ENCODE data around the gene QPRT.
"Not testable (repeated sequence)": the region's sequence is repeated elsewhere in the genome, so short reads cannot be mapped to it uniquely, and the experiment has no call there.

The QPRT gene

DNA sequence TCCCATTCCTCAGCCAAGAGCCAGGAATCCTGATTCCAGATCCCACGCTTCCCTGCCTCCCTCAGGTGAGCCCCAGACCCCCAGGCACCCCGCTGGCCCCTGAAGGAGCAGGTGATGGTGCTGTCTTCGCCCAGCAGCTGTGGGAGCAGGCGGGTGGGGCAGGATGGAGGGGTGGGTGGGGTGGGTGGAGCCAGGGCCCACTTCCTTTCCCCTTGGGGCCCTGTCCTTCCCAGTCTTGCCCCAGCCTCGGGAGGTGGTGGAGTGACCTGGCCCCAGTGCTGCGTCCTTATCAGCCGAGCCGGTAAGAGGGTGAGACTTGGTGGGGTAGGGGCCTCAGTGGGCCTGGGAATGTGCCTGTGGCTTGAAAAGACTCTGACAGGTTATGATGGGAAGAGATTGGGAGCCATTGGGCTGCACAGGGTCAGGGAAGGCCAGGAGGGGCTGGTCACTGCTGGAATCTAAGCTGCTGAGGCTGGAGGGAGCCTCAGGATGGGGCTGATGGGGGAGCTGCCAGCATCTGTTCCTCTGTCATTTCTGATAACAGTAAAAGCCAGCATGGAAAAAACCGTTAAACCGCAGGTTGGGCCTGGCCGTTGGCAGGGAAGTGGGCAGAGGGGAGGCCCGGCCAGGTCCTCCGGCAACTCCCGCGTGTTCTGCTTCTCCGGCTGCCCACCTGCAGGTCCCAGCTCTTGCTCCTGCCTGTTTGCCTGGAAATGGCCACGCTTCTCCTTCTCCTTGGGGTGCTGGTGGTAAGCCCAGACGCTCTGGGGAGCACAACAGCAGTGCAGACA is 15.8 kb upstream of the QPRT start, which contains the start of gene SPN:
Gene SPN (plus strand): TSS at position 232 of the 791 bp plus-strand sequence. CDS start 482 bp downstream, at position 714.
- DNase-seq = no peak

DNA sequence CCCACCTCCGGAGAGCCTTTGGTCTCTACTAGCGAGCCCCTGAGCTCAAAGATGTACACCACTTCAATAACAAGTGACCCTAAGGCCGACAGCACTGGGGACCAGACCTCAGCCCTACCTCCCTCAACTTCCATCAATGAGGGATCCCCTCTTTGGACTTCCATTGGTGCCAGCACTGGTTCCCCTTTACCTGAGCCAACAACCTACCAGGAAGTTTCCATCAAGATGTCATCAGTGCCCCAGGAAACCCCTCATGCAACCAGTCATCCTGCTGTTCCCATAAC is 15.2 kb upstream of the QPRT start:
- DNase-seq = no peak

DNA sequence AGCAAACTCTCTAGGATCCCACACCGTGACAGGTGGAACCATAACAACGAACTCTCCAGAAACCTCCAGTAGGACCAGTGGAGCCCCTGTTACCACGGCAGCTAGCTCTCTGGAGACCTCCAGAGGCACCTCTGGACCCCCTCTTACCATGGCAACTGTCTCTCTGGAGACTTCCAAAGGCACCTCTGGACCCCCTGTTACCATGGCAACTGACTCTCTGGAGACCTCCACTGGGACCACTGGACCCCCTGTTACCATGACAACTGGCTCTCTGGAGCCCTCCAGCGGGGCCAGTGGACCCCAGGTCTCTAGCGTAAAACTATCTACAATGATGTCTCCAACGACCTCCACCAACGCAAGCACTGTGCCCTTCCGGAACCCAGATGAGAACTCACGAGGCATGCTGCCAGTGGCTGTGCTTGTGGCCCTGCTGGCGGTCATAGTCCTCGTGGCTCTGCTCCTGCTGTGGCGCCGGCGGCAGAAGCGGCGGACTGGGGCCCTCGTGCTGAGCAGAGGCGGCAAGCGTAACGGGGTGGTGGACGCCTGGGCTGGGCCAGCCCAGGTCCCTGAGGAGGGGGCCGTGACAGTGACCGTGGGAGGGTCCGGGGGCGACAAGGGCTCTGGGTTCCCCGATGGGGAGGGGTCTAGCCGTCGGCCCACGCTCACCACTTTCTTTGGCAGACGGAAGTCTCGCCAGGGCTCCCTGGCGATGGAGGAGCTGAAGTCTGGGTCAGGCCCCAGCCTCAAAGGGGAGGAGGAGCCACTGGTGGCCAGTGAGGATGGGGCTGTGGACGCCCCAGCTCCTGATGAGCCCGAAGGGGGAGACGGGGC is 14.7 kb upstream of the QPRT start:
- no peak for DNase-seq

DNA sequence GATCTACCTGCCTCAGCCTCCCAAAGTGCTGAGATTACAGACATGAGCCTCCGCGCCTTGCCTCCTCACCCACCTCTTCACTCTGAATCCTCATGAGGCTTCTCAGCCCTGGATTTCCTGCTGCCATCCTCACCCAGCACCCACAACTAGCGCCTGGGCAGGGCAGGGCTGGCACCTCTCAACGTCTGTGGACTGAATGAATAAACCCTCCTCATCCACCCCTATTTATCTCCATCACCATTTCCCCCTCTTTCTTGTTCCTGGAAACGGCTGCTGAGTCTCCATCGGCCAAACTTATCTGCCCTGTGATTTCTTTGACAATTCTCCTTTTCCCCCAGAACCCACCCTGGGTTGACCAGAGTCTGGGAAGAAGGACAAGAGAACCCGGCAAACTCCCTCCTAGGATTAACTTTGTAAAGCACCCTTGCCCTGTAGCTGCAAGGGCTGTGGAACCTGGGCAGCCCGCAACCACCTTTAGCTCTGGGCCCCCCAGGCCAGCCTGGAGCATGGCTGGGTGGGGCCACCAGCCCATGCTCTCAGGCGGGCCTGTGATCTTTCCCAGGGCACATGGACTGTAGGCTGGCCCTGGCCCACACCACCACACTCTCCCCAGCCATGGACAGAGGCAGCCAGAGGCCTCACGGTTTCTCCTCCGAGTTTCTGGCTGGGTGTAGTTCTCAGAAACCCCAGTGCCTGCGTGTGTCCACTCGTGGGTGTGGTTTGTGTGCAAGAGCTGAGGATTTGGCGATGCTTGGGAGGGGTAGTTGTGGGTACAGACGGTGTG is 13.5 kb upstream of the QPRT start:
- no peak for DNase-seq

DNA sequence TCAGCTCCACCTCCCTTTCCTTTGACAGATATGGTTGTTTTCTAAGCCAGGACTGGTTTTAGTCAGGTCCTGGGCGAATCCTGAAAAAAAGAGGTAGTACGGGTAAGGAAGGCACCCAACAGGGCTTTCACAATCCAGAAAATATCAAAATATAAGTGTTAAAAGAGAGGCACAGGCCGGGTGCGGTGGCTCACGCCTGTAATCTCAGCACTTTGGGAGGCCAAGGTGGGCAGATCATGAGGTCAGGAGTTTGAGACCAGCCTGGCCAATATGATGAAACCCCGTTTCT is 11.7 kb upstream of the QPRT start:
- not testable (repeated sequence) for DNase-seq

DNA sequence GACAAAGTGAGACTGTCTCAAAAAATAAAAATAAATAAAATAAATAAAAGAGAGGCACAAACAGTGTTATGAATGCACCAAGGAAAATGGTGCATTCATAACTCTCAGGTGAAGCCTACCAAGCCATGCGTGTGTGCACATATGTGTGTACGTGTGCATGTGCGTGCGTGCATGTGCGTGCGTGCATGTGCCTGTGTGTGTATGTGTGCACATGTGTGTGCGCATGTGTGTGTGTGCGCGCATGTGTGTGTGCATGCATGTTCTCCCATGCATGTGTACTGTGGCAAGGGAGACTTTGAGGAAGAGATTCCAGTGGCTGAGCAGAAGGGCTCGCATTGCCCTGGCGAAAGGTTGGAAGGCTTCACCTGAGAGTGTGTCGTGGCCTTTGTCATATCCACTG is 11.2 kb upstream of the QPRT start:
- no peak for DNase-seq

GRCh38 chr16:29668267-29668666 is 10.7 kb upstream of the QPRT start:
- DNase-seq = no peak

DNA sequence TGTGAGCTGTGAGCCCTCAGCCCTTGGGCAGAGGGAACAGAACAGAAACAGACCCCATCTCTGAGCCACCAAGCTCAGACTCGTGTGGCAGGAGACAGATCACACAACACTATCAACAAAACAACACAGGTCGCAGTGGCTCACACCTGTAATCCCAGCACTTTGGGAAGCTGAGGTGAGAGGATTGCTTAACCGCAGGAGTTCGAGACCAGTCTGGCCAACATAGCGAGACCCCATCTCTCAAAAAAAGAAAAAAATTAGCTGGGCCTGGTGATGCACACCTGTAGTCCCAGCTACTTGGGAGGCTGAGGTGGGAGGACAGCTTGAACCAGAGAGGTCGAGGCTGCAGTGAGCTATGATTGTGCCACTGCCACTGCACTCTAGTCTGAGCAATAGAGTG is 5.5 kb upstream of the QPRT start:
- DNase-seq = no peak

DNA sequence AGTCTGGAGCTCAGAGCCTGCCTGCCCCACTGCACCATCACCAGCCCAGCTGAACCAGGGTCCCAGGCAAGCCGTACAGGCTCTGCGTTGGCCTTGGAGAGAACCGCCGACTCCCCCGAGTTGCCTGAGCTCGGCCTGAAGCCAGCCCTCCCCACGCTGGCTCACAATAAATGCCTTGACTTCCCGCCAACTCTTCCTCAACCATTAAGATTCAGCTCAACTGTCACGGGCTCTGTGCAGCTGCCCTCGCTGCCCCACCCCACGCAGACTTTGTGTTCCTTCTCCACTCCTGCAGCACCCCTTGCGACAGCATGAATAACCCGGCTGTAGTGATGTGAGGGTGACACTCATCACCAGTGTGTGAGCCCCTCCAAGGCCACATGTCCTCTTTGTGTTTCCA is 4.8 kb upstream of the QPRT start:
- DNase-seq = no peak

DNA sequence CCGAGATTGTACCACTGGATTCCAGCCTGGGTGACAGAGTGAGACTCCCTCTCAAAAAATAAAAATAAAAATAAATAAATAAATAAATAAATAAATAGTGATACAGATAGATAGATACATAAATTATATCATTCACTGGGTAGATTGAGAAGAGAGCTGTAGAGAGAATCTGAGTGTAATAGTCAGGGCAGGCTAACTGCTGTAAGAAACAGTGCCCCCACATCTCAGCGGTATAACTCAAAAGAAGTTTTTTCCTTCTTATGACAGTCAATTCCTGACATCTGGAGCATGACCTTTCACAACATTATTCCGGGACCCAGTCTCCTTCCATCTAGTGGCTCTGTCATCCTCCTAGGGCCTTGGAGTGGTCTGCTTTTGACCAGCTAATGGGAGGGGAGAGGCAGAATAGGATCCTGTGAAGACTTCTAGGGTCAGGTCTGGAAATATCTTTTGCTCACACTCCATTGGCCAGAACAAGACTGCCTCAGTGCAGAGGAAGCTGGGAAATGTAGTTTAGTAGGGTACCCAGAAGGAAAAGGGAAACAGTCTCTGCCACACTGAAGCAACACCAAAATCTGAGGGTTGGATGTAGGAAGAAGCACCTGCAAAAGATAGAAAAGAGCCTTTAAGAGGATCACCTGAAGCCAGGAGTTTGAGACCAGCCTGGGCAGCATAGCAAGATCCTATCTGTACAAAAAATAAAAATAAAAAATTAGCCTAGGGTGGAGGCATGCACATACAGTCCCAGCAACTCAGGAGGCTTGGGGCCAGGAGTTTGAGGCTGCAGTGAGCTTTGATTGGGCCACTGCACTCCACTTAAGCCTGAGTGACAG is 3.0 kb upstream of the QPRT start:
- DNase-seq = peak; percentile 63

DNA sequence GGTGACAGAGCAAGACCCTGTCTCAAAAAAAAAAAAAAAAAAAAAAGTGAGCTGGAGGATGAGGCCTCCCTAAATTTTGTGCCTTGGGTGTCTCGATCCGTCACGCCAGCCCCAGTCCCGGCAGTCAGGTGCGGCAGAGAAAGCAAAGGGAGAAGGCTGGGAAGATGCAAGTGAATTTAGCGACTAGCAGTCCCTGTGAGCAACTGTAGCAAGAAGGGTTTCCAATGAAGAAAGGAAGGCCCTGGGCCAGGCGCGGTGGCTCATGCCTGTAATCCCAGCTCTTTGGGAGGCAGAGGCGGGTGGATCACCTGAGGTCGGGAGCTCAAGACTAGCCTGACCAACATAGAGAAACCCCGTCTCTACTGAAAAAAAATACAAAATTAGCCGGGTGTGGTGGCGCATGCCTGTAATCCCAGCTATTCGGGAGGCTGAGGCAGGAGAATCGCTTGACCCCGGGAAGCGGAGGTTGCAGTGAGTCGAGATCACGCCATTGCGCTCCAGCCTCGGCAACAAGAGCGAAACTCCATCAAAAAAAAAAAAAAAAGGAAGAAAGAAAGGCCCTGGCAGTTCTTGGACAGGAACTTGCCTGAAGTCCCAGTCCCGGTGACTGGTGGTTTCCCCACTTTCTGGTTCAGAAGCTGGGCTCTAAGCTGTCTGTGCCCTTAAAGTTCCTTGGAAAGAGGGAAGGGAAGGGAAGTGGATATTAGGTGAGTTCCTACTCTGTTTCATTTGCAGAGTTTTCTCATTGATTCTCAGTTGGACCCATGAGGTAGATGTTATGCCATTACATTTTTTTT is 1.8 kb upstream of the QPRT start:
- DNase-seq = no peak

GRCh38 chr16:29680180-29680598 is 1.2 kb downstream of the QPRT start:
- DNase-seq = no peak

DNA sequence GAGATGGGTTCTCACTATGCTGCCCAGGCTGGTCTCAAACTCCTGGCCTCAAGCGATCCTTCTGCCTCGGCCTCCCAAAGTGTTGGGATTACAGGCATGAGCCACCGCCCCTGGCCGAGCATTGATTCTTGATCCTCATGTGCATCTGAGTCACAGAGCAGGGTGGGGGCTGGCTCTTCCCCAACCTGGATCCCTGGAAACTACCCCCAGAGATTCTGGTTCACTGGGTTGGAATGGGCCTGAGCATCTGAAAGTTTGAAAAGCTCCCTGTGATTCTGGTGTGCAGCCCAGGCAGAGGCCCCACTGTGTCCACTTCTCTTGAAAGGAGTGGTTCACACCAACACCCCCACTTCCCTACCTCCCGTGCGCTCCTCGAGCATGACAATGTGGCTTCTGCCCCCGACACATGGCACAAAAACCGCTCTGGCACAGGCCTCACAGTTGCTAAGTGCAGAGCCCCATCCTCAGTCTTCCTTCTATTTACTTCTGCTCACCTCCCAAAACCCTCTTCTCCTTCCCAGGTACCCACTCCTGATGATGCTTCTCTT is 4.6 kb downstream of the QPRT start:
- DNase-seq = no peak

DNA sequence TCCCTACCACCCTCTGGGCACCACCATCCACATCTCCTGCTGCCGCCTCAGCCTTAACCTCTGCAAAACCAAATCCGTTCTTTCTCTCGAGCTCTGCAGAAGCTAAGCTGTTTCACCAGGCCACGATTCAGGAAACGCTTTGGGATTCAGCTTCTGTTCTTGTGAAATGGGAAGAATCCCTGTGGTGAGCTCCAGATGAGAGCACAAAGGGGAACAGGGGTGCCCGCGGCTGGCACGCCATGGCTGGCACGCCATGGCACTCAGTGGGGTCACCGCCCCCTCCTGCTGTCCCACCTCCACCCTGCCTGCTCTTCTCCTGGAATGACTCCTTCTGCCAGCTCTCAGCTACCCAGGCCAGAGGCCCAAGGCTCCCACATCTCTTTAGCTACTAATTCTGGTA is 5.7 kb downstream of the QPRT start:
- no peak for DNase-seq

GRCh38 chr16:29686740-29687332 is 7.9 kb downstream of the QPRT start:
- DNase-seq = no peak

- no peak for DNase-seq
These were observed 8.8 kb downstream of the QPRT start for GRCh38 chr16:29687755-29688154.

- no peak for DNase-seq
These were observed 9.2 kb downstream of the QPRT start for GRCh38 chr16:29688172-29688571.

DNA sequence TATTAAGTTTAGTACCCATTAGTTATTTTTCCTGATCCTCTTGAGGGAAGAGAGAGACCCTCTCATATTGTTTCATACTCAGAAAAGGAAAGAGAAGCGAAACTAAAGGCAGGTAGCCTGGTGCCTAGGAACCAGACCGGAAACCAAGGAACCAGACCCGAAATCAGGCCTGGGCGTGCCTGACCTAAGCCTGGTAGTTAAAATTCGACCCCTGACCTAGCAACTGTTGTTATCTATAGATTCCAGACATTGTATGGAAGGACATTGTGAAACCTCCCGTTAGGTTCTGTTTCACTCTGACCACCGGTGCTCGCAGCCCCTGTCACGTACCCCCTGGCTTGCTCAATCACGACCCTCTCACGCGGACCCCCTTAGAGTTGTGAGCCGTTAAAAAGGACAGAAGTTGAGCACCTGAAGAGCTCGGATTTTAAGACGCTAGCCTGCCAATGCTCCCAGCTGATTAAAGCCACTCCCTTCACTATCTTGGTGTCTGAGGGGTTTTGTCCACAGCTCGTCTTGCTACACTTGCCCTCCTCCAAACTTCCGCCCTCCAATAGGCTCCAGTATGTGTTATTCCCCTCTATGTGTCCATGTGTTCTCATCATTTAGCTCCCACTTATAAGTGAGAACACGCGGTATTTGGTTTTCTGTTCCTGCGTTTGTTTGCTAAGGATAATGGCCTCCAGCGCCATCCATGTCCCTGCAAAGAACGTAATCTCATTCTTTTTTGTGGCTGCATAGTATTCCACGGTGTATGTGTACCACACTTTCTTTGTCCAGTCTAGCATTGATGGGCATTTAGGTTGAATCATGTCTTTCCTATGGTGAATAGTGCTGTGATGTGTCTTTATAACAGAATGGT is 10.7 kb downstream of the QPRT start:
- not testable (repeated sequence) for DNase-seq

DNA sequence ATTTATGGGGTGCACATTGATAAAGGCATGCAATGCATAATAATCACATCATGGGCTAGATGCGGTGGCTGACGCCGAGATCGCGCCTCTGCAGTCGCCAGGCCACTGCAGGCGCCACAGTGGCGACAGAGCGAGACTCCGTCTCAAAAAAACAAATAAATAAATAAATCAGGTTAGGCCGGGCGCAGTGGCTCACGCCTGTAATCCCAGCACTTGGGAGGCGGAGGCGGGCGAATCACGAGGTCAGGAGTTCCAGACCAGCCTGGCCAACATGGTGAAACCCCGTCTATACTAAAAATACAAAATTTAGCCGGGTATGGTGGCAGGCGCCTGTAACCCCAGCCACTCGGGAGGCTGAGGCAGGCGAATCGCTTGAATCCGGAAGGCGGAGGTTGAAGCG is 13.6 kb downstream of the QPRT start:
- DNase-seq = not testable (repeated sequence)
